GM19397 (cell line): ENCODE measurements around the gene NPSR1.
A peak's percentile ranks its signal among the peaks of the same experiment; 100 is the strongest.

Source experiments
- ATAC-seq: cut with Tn5 transposase; IDR thresholded peaks from one replicate; pipeline ENCODE4 v1.9.1; 2021; ENCODE audit warnings: mild to moderate bottlenecking, moderate library complexity; ENCODE audit not compliant: unreplicated experiment

NPSR1 gene

DNA sequence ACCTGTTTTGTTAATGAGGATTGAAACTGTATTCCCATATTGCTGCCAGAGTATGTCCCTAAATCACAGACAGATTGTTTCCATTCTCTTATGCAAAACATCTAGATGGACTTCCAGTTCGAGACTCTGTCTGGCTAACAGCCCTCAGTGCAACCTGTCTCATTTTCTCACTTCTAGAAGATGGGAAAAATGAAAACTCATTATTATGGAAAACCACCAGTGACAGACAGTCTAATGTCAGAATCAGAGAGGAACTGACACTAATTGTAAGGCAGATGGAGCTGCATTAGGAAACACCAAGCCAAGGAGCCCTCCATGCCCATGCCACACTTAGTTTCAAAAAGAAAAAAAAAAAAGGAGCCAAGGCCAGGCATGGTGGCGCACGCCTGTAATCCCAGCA lies 61.6 kb downstream of the NPSR1 start:
- no peak for ATAC-seq

DNA sequence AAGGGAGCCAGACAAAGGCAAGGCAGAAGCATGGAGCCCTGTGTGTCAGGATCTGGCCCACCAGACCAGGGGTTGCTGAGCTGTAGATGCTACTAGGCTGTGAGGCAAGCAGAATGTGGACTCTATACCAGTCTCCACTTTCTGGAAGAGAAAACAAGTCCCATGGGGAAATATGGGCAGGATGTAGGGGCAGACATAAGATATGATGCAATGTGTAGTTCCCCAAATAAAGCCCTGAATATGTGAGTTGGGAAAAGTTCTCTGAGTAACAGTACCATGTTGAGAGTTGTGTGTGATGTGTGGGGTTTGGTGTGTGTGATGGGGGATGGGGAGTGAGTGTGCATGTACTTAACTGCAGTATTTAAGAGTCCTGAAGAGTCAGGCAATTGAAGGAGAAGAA lies 62.3 kb downstream of the NPSR1 start:
- ATAC-seq: no peak

DNA sequence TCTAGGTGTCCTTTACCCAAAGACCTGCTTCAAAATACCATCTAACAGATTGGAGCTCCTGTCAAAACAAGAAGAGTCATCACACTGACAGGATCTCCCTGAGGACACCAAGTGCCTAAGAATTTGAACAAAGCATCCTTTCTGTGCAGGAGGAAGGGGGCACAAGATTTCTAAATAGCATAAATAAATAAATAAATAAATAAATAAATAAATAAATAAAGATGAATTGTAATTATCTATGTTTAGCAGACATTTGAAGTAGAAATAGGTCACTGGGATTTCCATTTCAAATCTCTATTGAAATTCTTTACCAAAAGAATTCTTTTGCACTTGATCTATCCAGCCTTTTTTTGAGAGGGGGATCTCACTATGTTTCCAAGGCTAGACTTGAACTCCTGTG lies 65.3 kb downstream of the NPSR1 start:
- no peak for ATAC-seq

DNA sequence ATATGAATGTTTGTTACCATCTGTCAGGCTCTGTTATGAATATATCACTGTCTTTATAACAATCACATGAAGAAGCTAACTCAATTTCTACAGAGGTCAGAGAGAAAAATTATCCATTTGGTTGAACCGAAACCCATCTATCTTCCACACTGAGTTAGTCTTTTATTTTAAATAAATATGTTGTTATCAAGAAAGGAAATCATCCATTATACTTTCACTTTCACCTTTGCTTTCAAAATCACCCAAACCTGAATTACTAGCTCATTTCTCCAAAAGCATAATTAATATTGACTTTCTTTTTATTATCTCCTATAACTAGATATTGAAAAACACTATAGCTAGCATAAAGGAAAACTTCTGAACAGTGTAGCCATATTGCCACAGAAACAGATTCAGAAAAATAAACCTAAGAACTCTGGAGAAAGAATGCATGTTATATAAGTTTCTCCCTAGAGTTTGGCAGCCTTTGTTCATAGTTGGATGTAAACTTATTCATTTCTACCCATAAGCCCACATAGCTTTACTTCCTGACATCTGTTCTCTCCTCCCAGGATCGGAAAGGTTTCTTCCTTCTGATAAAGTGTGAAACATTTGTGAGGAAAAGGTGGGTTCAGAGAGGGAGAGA lies 66.0 kb downstream of the NPSR1 start:
- no peak for ATAC-seq

DNA sequence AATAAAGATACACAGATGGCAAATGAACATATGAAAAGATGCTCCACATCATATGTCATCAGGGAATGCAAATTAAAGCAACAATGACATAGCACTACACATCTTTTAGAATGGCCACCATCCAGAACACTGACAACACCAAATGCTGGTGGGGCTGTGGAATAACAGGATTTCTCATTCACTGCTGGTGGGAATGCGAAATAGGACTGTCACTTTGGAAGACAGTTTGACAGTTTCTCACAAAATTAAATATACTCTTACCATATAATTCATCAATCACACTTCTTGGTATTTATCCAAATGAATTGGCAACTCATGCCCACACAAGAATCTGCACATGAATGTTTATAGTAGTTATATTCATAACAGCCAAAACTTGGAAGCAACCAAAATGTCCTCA lies 68.2 kb downstream of the NPSR1 start:
- no peak for ATAC-seq

DNA sequence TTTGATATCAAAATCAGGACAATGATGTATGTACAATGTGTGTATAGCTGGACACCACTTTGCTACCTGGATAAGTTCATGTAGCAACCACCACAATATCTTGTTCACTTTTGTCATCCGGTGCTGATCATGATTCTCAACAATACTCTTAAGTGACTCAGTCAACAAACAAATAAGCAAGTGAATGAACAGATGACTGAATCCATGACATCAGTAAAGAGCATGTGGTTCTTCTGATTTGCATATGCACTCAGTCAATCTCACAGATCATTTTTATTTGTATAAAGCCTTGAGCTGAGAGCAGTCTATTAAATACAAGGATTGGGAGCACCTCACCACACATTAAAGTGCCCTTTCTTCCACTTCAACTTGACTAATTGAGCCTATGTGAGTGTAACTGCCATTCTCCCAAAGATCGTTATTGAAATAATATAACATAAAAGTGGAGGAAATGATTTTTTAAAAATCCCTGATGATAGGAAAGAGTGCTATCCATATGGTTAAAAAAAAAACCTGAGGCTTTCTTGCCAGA lies 69.5 kb downstream of the NPSR1 start:
- no peak for ATAC-seq

DNA sequence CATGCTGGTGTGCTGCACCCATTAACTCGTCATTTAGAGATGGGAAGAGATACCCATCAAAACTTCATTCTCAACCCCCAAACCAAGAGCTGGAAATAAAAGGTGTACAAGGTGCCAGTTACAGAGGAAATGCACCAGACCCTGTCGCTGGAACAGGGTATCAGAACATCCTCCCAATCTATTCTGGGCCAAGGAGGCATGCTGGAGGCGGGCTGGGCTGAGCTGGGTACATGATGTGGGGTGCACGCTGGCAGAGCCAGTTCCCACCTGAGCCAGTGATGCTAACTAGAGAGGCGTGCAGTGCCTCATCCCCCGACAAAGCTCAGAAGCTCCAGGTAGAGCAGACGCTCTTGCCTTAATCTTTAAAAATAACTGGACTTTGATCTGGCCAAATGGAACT lies 70.1 kb downstream of the NPSR1 start:
- ATAC-seq: no peak

DNA sequence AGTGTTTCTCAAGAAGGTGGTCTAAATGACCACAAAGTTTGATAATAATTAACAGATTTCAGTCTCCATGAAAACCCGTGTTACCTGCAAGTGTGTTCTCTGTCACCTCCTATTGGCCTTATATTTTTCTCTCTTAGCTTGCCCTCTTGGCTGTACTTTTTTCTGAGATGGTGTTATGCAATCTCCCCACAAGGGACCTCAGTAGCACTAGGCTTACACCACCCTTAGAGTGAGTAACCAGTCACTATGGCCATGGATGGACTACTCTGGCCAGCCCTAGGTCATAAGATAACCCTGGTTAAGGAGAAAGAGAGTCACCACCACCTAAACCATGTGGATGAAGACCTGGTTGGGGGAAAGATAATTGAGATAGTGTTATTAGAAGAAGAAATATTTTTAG lies 76.8 kb downstream of the NPSR1 start:
- no peak for ATAC-seq

DNA sequence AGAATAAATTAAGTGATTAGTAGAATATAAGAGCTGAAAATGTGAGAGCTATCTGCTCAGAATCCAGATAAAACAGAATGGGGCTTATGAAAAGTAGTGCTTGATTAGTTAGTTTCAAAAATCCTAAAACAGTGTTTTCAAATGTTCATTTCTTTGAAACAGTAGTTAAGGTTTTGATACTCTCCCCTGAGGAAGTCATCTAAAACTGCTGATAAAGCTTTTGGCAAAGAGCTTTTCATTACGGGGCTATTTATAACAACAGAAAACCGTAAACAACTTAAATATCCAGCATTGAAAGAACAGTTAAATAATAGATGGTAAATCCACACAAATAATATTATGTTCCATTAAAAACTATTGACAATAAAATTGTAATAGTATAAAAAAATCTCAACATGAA lies 77.5 kb downstream of the NPSR1 start:
- ATAC-seq: no peak

DNA sequence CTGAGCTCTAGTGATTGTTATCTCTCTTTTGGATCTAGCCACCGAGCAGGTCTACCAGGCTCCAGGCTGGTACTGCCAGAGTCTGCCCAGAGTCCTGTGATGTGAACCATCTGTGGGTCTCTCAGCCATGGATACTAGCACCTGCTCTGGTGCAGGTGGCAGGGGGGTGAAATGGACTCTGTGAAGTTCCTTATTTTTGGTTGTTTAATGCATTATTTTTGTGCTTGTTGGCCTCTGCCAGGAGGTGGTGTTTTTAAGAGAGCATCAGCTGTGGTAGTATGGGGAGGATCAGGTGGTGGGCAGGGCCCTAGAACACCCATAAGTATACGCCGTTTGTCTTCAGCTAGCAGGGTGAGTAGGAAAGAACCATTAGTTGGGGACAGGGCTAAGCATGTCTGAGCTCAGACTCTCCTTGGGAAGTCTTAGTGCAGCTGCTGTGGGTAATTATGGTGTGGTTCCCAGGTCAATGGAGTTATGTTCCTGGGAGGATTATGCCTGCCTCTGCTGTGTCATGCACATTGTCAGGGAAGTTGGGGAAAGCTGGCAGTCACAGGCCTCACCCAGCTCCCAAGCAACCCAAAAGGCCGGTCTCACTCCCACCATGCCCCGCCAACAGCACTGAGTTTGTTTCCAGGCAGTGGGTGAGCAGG lies 81.8 kb downstream of the NPSR1 start:
- no peak for ATAC-seq

DNA sequence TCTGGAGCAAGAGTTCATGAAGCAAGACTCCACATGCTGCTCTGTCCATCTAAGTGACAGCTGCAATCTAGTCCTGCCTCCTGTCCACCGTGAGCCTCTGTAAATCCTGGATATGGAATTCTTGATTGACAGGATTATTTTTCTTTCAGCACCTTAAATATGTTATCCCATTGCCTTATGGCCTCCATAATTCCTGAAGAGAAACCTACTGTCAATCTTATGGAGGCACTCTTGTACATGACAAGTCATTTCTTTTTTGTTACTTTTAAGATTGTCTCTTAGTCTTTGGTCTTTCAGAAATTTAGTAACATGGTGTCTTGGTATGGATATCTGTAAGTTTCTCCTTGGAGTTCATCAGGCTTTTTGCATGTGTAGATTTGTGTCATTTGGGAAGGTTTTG lies 82.8 kb downstream of the NPSR1 start:
- ATAC-seq: no peak

DNA sequence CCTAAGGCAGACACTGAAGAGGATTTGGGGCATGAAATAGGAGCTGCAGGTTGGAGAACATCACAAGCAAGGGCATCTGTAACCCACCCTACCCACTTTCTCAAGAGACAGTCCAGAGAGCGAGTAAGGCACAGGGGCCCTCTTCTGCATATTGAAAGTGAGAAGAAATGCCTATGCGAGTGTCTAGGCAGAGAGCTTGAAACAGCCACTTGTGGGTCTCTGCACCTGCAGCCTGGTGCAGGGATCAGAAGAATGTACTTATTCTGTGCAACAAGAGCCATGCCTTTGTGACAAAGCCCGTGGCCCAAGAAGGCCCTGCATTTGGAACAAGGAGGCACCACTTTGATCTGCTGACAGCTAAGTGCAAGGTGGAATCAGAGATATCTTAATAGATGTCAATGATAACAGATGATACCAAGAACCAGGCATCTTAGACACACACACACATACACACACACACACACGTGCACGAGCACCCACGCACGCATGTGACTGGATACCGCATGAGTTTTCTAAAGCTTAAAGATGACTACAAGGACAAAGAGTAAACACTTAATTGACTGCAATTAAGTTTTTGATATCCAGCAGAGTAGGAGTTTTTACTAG lies 89.3 kb downstream of the NPSR1 start:
- ATAC-seq: no peak

DNA sequence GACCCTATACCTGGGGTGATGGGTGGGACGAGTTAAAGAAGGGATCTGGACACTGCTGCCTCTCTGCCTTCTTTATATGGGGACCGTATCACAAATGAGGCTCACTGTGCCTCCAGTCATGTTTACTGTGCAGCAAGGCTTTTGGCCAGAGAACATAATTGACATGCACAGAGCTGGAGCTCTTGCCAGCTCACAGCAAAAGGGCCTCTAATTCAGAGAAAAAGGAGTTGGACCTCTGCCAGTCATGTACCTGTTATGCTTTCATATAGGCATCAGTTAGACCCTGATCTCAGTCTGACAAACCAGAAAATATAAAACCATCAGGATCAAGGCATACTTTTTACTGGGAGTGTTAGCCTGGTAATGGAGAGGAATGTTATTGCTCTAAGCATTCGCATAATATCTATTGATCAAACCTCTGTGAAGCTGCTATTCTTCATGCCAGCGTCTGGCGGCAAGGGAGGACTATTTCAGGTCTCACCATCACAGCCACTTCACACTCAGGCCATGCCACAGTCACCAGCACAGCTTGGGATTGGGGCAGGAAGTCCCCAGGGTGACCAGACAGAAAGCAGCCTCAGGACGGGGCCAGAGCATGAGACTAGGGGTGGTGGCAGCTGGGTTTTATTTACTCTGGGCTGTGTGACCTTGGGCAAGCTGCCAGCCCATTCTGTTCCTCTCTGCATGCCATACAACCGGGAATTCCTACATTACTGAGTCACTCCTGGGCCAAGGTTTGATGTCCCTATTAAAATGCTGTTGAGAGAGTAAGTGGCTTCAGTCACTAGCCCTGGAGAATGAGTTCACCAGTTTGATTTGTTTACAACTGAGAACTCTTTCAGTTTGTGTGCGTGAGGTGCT lies 90.1 kb downstream of the NPSR1 start:
- ATAC-seq: peak; percentile 35

DNA sequence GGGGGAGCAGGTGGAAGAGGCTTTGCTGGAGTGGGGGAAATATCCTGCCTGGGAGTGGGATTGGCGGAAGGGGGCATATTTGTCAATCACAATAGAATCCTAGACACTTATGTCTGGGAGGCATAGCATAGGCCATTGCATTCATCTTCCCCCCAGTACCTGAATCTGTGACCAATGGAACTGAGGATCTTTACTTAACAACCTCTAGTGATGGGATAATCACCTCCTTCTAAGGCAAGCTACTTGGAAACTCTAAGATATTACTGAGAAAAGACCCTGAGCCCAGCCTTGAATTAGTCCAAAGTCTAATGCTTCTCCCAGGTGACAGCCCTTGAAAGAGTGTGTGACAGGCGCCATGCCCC lies 90.7 kb downstream of the NPSR1 start:
- no peak for ATAC-seq

DNA sequence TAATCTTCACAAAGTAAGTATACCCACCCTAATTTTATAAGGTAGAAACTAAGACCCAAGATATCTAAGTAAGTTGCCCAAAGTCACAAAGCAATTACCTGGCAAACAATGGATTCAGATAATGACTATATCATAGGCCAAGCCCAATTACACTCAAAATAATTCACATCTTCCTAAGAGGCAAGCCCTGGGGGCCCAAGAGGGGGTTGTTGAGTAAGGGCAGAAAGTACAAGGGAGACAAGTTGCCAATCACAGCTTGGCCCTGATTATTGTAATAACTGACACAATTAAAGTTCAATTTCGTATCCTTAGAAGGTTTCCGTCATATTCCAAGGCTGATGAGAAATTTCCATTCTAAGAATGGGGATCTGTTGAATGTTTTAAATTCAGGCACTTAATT lies 91.4 kb downstream of the NPSR1 start:
- ATAC-seq: no peak

DNA sequence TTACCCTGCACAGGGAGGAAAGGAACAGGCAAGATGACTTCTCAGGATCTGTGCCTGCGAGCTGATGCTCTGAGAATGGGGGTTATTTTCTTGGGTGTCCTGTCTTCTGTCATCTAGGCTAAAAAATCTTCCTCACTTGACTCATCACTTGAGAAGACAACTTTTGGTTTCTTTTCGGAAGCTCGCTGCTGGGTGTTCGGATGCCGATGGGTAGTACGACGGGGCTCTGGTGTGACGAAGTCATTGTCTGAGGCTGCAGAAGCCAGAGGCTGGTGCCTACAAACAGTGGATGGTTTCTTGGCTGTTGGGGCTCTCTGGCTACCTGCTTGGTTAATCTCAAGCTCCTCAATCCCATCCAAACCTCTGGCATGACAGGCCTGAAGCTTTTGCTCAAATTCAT lies 92.2 kb downstream of the NPSR1 start:
- ATAC-seq: no peak

DNA sequence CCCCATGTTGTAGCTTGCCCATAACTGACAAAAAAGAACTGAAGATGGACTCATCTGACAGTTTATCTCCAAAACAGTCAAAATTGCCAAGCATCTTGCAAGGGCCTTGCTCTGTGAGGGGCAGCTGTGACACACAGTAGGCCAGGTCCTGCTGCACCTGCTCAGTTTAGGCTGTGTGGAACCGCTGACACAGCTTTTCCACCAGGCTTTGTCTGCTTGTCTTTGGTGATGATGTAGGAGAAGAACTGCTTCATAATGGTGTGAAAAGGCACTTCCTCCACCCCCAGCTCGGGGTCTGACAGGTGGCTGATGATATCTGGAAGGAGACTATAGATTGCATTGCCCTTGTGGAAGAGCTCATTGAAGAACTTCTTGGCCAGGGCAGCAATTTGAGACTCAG lies 92.6 kb downstream of the NPSR1 start:
- ATAC-seq: no peak

DNA sequence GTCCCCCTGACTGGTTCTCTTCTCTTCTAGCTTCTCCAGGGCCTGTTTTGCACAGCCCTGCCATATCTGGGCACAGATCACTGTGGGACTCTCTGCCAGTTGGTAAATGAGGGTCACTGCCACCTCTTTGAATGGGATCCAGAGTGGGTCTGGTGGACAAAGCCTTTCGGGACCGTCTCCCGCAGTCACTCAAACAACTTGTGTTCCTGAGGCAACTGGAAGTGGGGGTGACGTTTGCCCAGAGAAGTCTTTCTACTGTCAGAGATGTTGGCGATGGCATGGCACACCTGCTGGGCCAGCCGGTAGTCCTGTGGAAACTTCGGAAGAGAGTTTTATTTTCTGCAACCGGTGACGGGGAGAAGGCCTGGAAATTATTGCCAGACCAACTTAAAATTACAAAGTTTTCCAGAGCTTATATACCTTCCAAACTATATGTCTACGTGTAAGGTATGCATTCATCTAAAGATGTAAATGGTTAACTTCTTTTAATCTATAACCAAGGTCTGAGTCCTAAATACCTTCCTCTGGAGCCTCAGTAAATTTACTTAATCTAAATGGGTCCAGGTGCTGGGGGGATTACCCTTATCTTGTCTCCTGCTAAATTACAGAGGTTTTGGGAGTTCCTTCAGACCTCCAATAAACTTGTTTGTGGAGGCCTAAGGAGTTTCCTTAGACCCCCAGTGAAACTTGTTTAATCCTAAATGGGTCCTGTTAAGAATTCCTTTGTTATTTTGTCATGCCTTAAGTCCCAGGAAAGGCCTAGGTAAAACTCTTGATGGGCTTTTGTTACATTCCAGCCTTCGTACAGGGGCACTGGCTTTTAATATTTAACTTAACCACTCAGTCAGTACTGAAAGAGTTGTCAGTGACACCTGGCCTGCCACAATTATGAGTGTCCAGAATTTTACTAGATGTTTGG lies 94.0 kb downstream of the NPSR1 start:
- peak; percentile 30 for ATAC-seq

DNA sequence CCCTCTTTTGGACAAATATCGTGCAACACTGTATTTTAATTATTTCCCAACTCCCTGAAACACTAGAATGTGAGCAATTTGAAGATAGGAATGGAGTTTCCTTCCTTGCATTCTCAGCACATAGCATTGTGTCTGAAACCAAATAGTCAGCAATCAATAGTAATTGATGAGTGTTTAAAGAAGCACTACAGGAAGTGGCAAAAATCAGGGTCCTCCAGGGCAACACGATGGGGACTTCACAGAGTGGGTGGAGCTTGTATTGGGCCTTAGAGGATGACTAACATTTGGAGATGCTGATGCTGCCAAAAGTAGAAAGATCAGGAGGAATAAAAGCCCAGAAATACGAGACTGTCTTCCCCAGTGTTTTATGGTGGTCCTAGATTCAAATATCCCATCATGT lies 94.9 kb downstream of the NPSR1 start:
- ATAC-seq: no peak

DNA sequence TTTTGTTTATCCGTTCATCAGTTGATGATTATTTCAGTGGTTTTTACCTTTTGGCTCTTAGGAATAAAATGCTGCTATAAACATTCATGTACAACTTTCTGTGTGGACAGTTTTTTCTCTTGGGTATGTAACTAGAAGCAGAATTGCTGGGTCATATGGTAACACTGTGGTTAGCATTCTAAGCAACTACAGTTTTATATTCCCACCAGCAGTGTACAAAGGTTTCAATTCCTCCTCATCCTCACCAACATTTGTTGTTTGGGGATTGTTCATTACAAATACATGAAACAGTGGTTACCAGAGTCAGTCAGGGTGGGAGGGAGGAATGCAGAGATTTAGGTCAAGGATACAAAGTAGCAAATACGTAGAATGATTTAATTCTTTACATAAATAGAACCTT lies 97.0 kb downstream of the NPSR1 start:
- ATAC-seq: peak; percentile 26
